SU-DHL-6 (cell line): Measurements from ENCODE around the gene CDC16.

ENCODE experiments used
- EZH2phosphoT487 ChIP-seq: fragments of 200-600 bp; sonication (generic), shearing (Covaris generic); conservative IDR thresholded peaks from 2 replicates; pipeline ENCODE4 v1.6.1; 2018; ENCODE audit warnings: mild to moderate bottlenecking, antibody characterized with exemption, low read length, moderate library complexity, mixed read lengths
- TF ChIP-seq, protein P1 (sequence below): fragments of 200-600 bp; sonication (generic); IDR thresholded peaks from one replicate; pipeline ENCODE4 v1.5.1; 2017; ENCODE audit warnings: antibody characterized with exemption, mild to moderate bottlenecking, low read length, moderate library complexity; ENCODE audit not compliant: insufficient read depth, poor library complexity, severe bottlenecking

DNA sequence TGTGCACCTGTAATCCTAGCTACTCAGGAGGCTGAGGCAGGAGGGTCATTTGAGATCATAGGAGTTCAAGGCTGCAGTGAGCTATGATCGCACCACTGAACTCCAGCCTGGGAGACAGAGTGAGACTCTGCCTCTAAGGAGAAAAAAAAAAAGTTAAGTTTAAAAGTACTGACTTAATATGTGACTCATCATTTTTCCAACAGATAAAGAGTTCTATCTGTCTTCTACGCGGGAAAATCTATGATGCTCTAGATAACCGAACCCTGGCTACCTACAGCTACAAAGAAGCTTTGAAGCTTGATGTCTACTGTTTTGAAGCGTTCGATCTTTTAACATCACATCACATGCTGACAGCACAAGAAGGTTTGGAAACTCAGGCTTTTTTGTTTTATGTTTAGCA, 7.2 kb downstream of the CDC16 start:
- TF ChIP-seq, protein P1, sequence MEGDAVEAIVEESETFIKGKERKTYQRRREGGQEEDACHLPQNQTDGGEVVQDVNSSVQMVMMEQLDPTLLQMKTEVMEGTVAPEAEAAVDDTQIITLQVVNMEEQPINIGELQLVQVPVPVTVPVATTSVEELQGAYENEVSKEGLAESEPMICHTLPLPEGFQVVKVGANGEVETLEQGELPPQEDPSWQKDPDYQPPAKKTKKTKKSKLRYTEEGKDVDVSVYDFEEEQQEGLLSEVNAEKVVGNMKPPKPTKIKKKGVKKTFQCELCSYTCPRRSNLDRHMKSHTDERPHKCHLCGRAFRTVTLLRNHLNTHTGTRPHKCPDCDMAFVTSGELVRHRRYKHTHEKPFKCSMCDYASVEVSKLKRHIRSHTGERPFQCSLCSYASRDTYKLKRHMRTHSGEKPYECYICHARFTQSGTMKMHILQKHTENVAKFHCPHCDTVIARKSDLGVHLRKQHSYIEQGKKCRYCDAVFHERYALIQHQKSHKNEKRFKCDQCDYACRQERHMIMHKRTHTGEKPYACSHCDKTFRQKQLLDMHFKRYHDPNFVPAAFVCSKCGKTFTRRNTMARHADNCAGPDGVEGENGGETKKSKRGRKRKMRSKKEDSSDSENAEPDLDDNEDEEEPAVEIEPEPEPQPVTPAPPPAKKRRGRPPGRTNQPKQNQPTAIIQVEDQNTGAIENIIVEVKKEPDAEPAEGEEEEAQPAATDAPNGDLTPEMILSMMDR: no peak
- TF ChIP-seq EZH2phosphoT487: no peak
